IMR-90 (cell line): ENCODE results near the gene LYPD5.

Source experiments
- CEBPB ChIP-seq: IDR thresholded peaks from 2 replicates; pipeline ENCODE4 v1.6.1; 2012; ENCODE audit warnings: low read depth, low read length, improper control_type of control experiment
- CHD1 ChIP-seq: IDR thresholded peaks from 2 replicates; pipeline ENCODE4 v1.6.1; 2012; ENCODE audit warnings: low read depth, low read length, improper control_type of control experiment
- CTCF ChIP-seq: conservative IDR thresholded peaks from 2 replicates; pipeline ENCODE4 v1.5.1; 2012; ENCODE audit warnings: mild to moderate bottlenecking, low read depth, low read length, improper control_type of control experiment
- ELK1 ChIP-seq: fragments of 150-350 bp; IDR thresholded peaks from 2 replicates; pipeline ENCODE4 v1.6.1; 2016; ENCODE audit warnings: low read depth, mild to moderate bottlenecking, low read length, moderate library complexity, borderline replicate concordance
- FOS ChIP-seq: fragments of 150-350 bp; IDR thresholded peaks from 2 replicates; pipeline ENCODE4 v1.6.1; 2016; ENCODE audit warnings: low read depth, low read length
- MAFK ChIP-seq: IDR thresholded peaks from 2 replicates; pipeline ENCODE4 v1.6.1; 2012; ENCODE audit warnings: low read depth, low read length, improper control_type of control experiment
- MAZ ChIP-seq: IDR thresholded peaks from 2 replicates; pipeline ENCODE4 v1.6.1; 2012; ENCODE audit warnings: low read depth, mild to moderate bottlenecking, low read length, improper control_type of control experiment, moderate library complexity, borderline replicate concordance
- MXI1 ChIP-seq: IDR thresholded peaks from 2 replicates; pipeline ENCODE4 v1.6.1; 2012; ENCODE audit warnings: low read depth, mild to moderate bottlenecking, low read length, moderate library complexity, borderline replicate concordance
- POLR2A ChIP-seq: IDR thresholded peaks from 2 replicates; pipeline ENCODE4 v1.6.1; 2012; ENCODE audit warnings: mild to moderate bottlenecking, low read depth, low read length
- RAD21 ChIP-seq: IDR thresholded peaks from 2 replicates; pipeline ENCODE4 v1.6.1; 2012; ENCODE audit warnings: low read length, improper control_type of control experiment
- RFX5 ChIP-seq: IDR thresholded peaks from 2 replicates; pipeline ENCODE4 v1.8.0; 2012; ENCODE audit warnings: low read depth, mild to moderate bottlenecking, low read length, moderate library complexity
- SMC3 ChIP-seq: fragments of 150-350 bp; IDR thresholded peaks from 2 replicates; pipeline ENCODE4 v1.6.1; 2016; ENCODE audit warnings: low read depth, mild to moderate bottlenecking, antibody characterized with exemption, low read length, moderate library complexity

GRCh38 chr19:43748205-43748594 is 54.0 kb downstream of the LYPD5 start:
- TF ChIP-seq CTCF: no peak
- no peak for TF ChIP-seq CEBPB
- TF ChIP-seq MXI1: no peak
- no peak for TF ChIP-seq RFX5
- no peak for TF ChIP-seq POLR2A
- no peak for TF ChIP-seq MAZ
- TF ChIP-seq MAFK: no peak
- TF ChIP-seq FOS: no peak
- TF ChIP-seq RAD21: no peak
- TF ChIP-seq ELK1: no peak
- no peak for TF ChIP-seq SMC3
- TF ChIP-seq CHD1: no peak
